SK-N-SH (cell line): ENCODE measurements around the gene CCL22. TPM values are rescaled to one million over a fixed set of nuclear protein-coding genes. Genes with fewer than 3 reads are reported as not detected.
"Not testable (repeated sequence)": the region's sequence is repeated elsewhere in the genome, so short reads cannot be mapped to it uniquely, and the experiment has no call there.

Experiments
- CTCF ChIA-PET: fragments of 300-600, 350-600 bp; formaldehyde crosslinking; extraction: SDS; loops from one replicate; lab custom pipeline; 2021; lab: Yijun Ruan, JAX
- POLR2A ChIA-PET: fragments of 350-600 bp; sonication (Branson Sonifier 250); formaldehyde crosslinking; extraction: SDS; loops from one replicate; lab custom pipeline; 2020; ENCODE audit warnings: antibody characterized with exemption, inconsistent platforms; lab: Yijun Ruan, JAX
- DNase-seq: peaks from one replicate; pipeline ENCODE4 v3.0.0; 2012
- H2AFZ ChIP-seq: fragments of 200-600 bp; sonication (generic); 2 replicates; pipeline ENCODE4 v1.8.1; 2016; ENCODE audit warnings: antibody characterized with exemption, mild to moderate bottlenecking, low read depth
- H3F3A ChIP-seq: fragments of 200-600 bp; sonication (generic); replicated peaks from 2 replicates; pipeline ENCODE3; 2016; ENCODE audit warnings: antibody characterized with exemption, mild to moderate bottlenecking; ENCODE audit not compliant: insufficient read depth
- H3K27ac ChIP-seq, 2 experiments: fragments of 200-500 bp in 1 of 2; fragments of 200-600 bp in 1 of 2; sonication (Bioruptor generic) in 1 of 2; sonication (generic), shearing (Covaris generic) in 1 of 2; 2 replicates each; pipeline versions ENCODE4 v1.5.1 to v1.6.1; 2014 to 2016; ENCODE audit warnings: low read depth in 2 of 2, inconsistent platforms in 1 of 2, low read length in 1 of 2, mild to moderate bottlenecking in 1 of 2, mixed read lengths in 1 of 2
- H3K27me3 ChIP-seq: fragments of 200-600 bp; sonication (generic), shearing (Covaris generic); 2 replicates; pipeline ENCODE4 v1.6.1; 2016; ENCODE audit warnings: mixed run types; ENCODE audit not compliant: insufficient read depth
- H3K36me3 ChIP-seq, 2 experiments: fragments of 200-500 bp in 1 of 2; fragments of 200-600 bp in 1 of 2; sonication (Bioruptor generic) in 1 of 2; sonication (generic) in 1 of 2; replicated peaks in 1 of 2; 2 replicates each; pipeline versions ENCODE3 to v1.5.1; 2014 to 2016; ENCODE audit warnings: low read length in 1 of 2, mild to moderate bottlenecking in 1 of 2; ENCODE audit not compliant: insufficient read depth in 2 of 2, control insufficient read depth in 1 of 2
- H3K4me1 ChIP-seq, 2 experiments: fragments of 200-500 bp in 1 of 2; fragments of 200-600 bp in 1 of 2; sonication (Bioruptor generic) in 1 of 2; sonication (generic), shearing (Covaris generic) in 1 of 2; 2 replicates each; pipeline versions ENCODE4 v1.5.1 to v1.6.1; 2014 to 2016; ENCODE audit warnings: low read depth in 1 of 2, low read length in 1 of 2, mixed run types in 1 of 2; ENCODE audit not compliant: insufficient read depth in 2 of 2, control insufficient read depth in 1 of 2
- H3K4me2 ChIP-seq: fragments of 200-600 bp; sonication (generic), shearing (Covaris generic); 2 replicates; pipeline ENCODE4 v1.6.1; 2017; ENCODE audit warnings: mixed run types
- H3K4me3 ChIP-seq, 2 experiments: fragments of 200-500 bp in 1 of 2; fragments of 200-600 bp in 1 of 2; sonication (Bioruptor generic) in 1 of 2; sonication (generic), shearing (Covaris generic) in 1 of 2; 2 replicates each; pipeline versions ENCODE4 v1.5.1 to v1.8.1; 2014 to 2016; ENCODE audit warnings: low read depth in 2 of 2, inconsistent platforms in 1 of 2, low read length in 1 of 2, mild to moderate bottlenecking in 1 of 2, mixed read lengths in 1 of 2, moderate library complexity in 1 of 2
- H3K79me2 ChIP-seq: fragments of 200-600 bp; sonication (generic); 2 replicates; pipeline ENCODE4 v1.8.1; 2017; ENCODE audit warnings: mild to moderate bottlenecking; ENCODE audit not compliant: insufficient read depth
- H3K9ac ChIP-seq: fragments of 200-600 bp; sonication (generic); 2 replicates; pipeline ENCODE4 v1.6.1; 2017; ENCODE audit warnings: mixed run types
- H3K9me2 ChIP-seq: fragments of 200-600 bp; sonication (generic); 2 replicates; pipeline ENCODE4 v1.6.1; 2017; ENCODE audit warnings: mixed run types
- H3K9me3 ChIP-seq: fragments of 200-600 bp; sonication (generic); 2 replicates; pipeline ENCODE4 v1.6.1; 2017; ENCODE audit warnings: mixed run types, mild to moderate bottlenecking, moderate library complexity
- H4K20me1 ChIP-seq: fragments of 200-600 bp; sonication (generic); 2 replicates; pipeline ENCODE4 v1.6.1; 2017; ENCODE audit warnings: mild to moderate bottlenecking, mixed run types; ENCODE audit not compliant: insufficient read depth
- FOSL2 ChIP-seq: IDR thresholded peaks from 2 replicates; pipeline ENCODE4 v1.4.0; 2012; ENCODE audit warnings: low read depth, mild to moderate bottlenecking, moderate library complexity, borderline replicate concordance
- FOXM1 ChIP-seq: IDR thresholded peaks from 2 replicates; pipeline ENCODE4 v1.4.0; 2012; ENCODE audit warnings: low read depth, mild to moderate bottlenecking
- GATA2 ChIP-seq: sonication (generic); formaldehyde crosslinking; IDR thresholded peaks from 2 replicates; pipeline ENCODE4 v1.5.0; 2020; ENCODE audit warnings: mild to moderate bottlenecking, missing genetic modification reagents
- IRF3 ChIP-seq: fragments of 150-350 bp; IDR thresholded peaks from 2 replicates; pipeline ENCODE4 v1.6.1; 2016; ENCODE audit warnings: mild to moderate bottlenecking, low read depth, low read length
- REST ChIP-seq: IDR thresholded peaks from 2 replicates; pipeline ENCODE4 v1.6.1; 2012; ENCODE audit warnings: mild to moderate bottlenecking, low read depth, low read length, moderate library complexity
- YY1 ChIP-seq: IDR thresholded peaks from 2 replicates; pipeline ENCODE4 v1.4.0; 2012; ENCODE audit warnings: low read depth, mild to moderate bottlenecking
- WGBS: methylation state at CpG from one replicate; pipeline ENCODE4 v1.1.6; 2017; ENCODE audit warnings: low lambda C conversion rate; 5-methylcytosine and 5-hydroxymethylcytosine counted together
- polyA plus RNA-seq, 3 experiments: library from polyadenylated mRNA; depleted of rRNA; stranded (reverse); fragments of >200 nt; gene quantifications; 2 replicates each; pipeline ENCODE4 v1.2.3, GENCODE V29; 2012

CCL22 gene
- polyA plus RNA-seq, 1 of the 3 experiments (the other 2 are of a cell fraction), result not detected

- DNase-seq, result no peak
- Histone ChIP-seq H3K79me2 (no peaks in the 10 kb centered on the region), H3K4me3 (no peak overlapping the region; a peak in 1 of 4 replicates), H3K4me2 (peak overlapping the region; percentile 97), H3K36me3 (no peaks in the 10 kb centered on the region), H3F3A (peaks cover 7% of the 10 kb centered on the region), H3K27ac (no peak overlapping the region), H3K4me1 (peaks cover 22 to 40% of the 10 kb centered on the region in 2 experiments; a peak in 3 of 4 replicates), H2AFZ (no peak overlapping the region), H3K27me3 (no peaks in the 10 kb centered on the region), H3K9me3 (no peaks in the 10 kb centered on the region), H3K9ac (no peak overlapping the region), H4K20me1 (no peaks in the 10 kb centered on the region), H3K9me2 (no peaks in the 10 kb centered on the region)
- TF ChIP-seq FOSL2 (no peak), GATA2 (CRISPR knock-in tag) (no peak), IRF3 (no peak), FOXM1 (no peak), REST (no peak), YY1 (no peak)
- 43% methylated on average over 6 of the region's 9 CpGs for WGBS
- CTCF ChIA-PET, result interaction anchor here (0.6 to 10.1 kb wide), 3 partner anchors 13 to 314 kb away, joined by 3 to 97 read pairs (median 3); no protein-coding TSS in a partner anchor
- POLR2A ChIA-PET, result interaction anchor here (0.6 kb wide), 1 partner anchor 89 kb away, joined by 3 read pairs; no protein-coding TSS in a partner anchor
Observed at GRCh38 chr16:57374067-57374534, 15.5 kb downstream of the CCL22 start.

GRCh38 chr16:57374925-57375465, 16.4 kb downstream of the CCL22 start:
- H3K9me2 ChIP-seq, H3K4me2 ChIP-seq, POLR2A ChIA-PET, H3K9me3 ChIP-seq, H2AFZ ChIP-seq, H3K4me3 ChIP-seq, H3K27ac ChIP-seq, H3K27me3 ChIP-seq, H3K9ac ChIP-seq, H4K20me1 ChIP-seq, H3K36me3 ChIP-seq, H3K79me2 ChIP-seq, DNase-seq, H3F3A ChIP-seq: not testable (repeated sequence)
- peaks cover 22 to 47% of the 10 kb centered on the region in 2 experiments; a peak in 3 of 4 replicates for H3K4me1 ChIP-seq
- WGBS, result 98% methylated on average over 8 of the region's 8 CpGs
- CTCF ChIA-PET, result interaction anchor here (1.5 to 10.1 kb wide), 2 partner anchors 12 to 43 kb away, joined by 3 to 97 read pairs; no protein-coding TSS in a partner anchor
